Thyroid gland (tissue), 4 donors: ENCODE results near the gene FITM1. TPM values are rescaled to one million over a fixed set of nuclear protein-coding genes. Genes with fewer than 3 reads are reported as not detected.
"Not testable (repeated sequence)": the region's sequence is repeated elsewhere in the genome, so short reads cannot be mapped to it uniquely, and the experiment has no call there.

Experiments used
- DNase-seq, 2 donors: peaks; one replicate each; pipeline ENCODE4 v3.0.0-alpha.2; 2019
- H3K27ac ChIP-seq, 3 donors: fragments of 200-600 bp; sonication (generic); 1 replicate in 2 of 3; 2 replicates in 1 of 3; pipeline ENCODE4 v1.5.1; 2016 to 2019; ENCODE audit warnings: mild to moderate bottlenecking in 1 of 3, moderate library complexity in 1 of 3
- H3K27me3 ChIP-seq: fragments of 200-600 bp; sonication (generic); one replicate; pipeline ENCODE4 v1.5.1; 2019
- H3K36me3 ChIP-seq, 2 donors: fragments of 200-600 bp; sonication (generic); one replicate each; pipeline ENCODE4 v1.5.1; 2016 to 2019
- H3K4me1 ChIP-seq, 2 donors: fragments of 200-600 bp; sonication (generic); one replicate each; pipeline ENCODE4 v1.5.1; 2017 to 2019
- H3K4me3 ChIP-seq, 3 donors: fragments of 200-600 bp; sonication (generic); replicated peaks in 1 of 3; 1 replicate in 2 of 3; 2 replicates in 1 of 3; pipeline ENCODE4 v1.5.1; 2016; ENCODE audit warnings: mild to moderate bottlenecking in 1 of 3
- H3K9me3 ChIP-seq: fragments of 200-600 bp; sonication (generic); one replicate; pipeline ENCODE4 v1.5.1; 2017
- POLR2A ChIP-seq, 2 donors: fragments of 450-650 bp; IDR thresholded peaks; one replicate each; pipeline ENCODE4 v1.6.1; 2017; ENCODE audit warnings: antibody characterized with exemption in 2 of 2, mild to moderate bottlenecking in 2 of 2, moderate library complexity in 1 of 2
- WGBS, 2 donors: methylation state at CpG; one replicate each; pipeline ENCODE4 v1.1.5; 2017; 5-methylcytosine and 5-hydroxymethylcytosine counted together
- intact Hi-C: fragments of 100-400 bp; cut with DNase I; formaldehyde crosslinking; loops from one replicate; pipeline ENCODE4 v1.15.1; 2023
- total RNA-seq, 4 donors: library from RNA; depleted of rRNA; stranded (reverse); fragments of >200 nt; gene quantifications; one replicate each; pipeline ENCODE4 v1.2.3, GENCODE V29; 2016
- TF ChIP-seq, protein P1 (sequence below), 6 experiments: fragments of 200-600 bp in 3 of 6; fragments of 450-650 bp in 3 of 6; sonication (generic) in 3 of 6; IDR thresholded peaks; one replicate each; pipeline ENCODE4 v1.5.1; 2016 to 2019; ENCODE audit warnings: antibody characterized with exemption in 6 of 6, mild to moderate bottlenecking in 2 of 6, inconsistent platforms in 1 of 6, moderate library complexity in 1 of 6

FITM1 gene
- total RNA-seq, 4 donors from 2014 or later, result 0.63 to 3.5 (median 2.7) TPM; not detected in 1

DNA sequence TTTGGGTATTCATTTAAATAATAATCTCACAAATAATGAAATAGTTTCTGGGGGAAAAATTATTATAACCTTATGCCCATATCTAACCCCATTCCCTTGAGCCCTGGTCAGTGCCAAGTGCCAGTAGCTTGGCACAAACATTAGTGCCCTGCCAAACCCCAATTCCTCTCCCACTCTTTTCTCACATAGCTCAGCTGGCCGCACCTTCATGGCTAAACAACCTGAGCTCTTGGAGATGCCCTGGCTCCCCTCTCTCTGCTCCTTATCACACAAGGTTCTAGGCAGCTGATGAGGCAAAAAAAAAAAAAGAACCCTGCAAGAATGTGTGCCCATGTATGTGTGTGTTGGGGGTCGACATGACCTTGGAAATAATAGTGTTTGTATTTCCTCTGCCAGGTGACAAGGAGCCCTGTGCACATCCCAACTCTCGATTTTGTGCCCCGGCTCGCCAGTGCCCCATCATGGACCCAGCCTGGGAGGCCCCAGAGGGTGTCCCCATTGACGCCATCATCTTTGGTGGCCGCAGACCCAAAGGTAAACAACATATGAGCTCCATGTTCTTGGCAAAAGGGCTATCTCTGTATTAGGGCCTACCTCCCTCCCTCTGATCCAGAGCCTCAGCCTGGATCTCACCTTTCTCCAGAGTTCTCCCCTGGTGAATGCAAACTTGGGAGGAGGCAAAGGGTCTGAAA, 28.0 kb upstream of the FITM1 start:
- H3K27ac ChIP-seq, result no peak overlapping the region
- TF ChIP-seq, protein P1, sequence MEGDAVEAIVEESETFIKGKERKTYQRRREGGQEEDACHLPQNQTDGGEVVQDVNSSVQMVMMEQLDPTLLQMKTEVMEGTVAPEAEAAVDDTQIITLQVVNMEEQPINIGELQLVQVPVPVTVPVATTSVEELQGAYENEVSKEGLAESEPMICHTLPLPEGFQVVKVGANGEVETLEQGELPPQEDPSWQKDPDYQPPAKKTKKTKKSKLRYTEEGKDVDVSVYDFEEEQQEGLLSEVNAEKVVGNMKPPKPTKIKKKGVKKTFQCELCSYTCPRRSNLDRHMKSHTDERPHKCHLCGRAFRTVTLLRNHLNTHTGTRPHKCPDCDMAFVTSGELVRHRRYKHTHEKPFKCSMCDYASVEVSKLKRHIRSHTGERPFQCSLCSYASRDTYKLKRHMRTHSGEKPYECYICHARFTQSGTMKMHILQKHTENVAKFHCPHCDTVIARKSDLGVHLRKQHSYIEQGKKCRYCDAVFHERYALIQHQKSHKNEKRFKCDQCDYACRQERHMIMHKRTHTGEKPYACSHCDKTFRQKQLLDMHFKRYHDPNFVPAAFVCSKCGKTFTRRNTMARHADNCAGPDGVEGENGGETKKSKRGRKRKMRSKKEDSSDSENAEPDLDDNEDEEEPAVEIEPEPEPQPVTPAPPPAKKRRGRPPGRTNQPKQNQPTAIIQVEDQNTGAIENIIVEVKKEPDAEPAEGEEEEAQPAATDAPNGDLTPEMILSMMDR (IDR thresholded peaks at IDR 0.05), result no peak
- no peak for TF ChIP-seq POLR2A (IDR thresholded peaks at IDR 0.05)
- H3K27me3 ChIP-seq, result no peaks in the 10 kb centered on the region
- DNase-seq, result no peak
- peaks cover 15 to 21% of the 10 kb centered on the region in 2 donors for H3K4me1 ChIP-seq
- intact Hi-C loops, result no loop called here
- peaks cover 0 to 18% of the 10 kb centered on the region in 2 donors for H3K36me3 ChIP-seq
- H3K9me3 ChIP-seq, result no peaks in the 10 kb centered on the region
- H3K4me3 ChIP-seq, result no peak overlapping the region
- 84 to 92% methylated on average over 7 of the region's 7 CpGs for WGBS, 2 donors

DNA sequence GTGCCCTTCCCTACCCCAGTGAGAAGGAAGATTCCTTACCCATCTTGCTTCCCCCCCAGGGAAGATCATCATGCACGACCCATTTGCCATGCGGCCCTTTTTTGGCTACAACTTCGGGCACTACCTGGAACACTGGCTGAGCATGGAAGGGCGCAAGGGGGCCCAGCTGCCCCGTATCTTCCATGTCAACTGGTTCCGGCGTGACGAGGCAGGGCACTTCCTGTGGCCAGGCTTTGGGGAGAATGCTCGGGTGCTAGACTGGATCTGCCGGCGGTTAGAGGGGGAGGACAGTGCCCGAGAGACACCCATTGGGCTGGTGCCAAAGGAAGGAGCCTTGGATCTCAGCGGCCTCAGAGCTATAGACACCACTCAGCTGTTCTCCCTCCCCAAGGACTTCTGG, 27.0 kb upstream of the FITM1 start:
- Histone ChIP-seq H3K27me3 (no peaks in the 10 kb centered on the region), H3K4me3 (no peak overlapping the region), H3K27ac (no peak overlapping the region), H3K9me3 (no peaks in the 10 kb centered on the region), H3K4me1 (peaks cover 15 to 25% of the 10 kb centered on the region in 2 donors), H3K36me3 (peaks cover 0 to 12% of the 10 kb centered on the region in 2 donors)
- WGBS, 2 donors, result 90 to 93% methylated on average over 6 to 12 of the region's 13 CpGs
- intact Hi-C loops, result no loop called here
- no peak for TF ChIP-seq POLR2A (IDR thresholded peaks at IDR 0.05)
- TF ChIP-seq, protein P1 (IDR thresholded peaks at IDR 0.05), result no peak
- no peak for DNase-seq

DNA sequence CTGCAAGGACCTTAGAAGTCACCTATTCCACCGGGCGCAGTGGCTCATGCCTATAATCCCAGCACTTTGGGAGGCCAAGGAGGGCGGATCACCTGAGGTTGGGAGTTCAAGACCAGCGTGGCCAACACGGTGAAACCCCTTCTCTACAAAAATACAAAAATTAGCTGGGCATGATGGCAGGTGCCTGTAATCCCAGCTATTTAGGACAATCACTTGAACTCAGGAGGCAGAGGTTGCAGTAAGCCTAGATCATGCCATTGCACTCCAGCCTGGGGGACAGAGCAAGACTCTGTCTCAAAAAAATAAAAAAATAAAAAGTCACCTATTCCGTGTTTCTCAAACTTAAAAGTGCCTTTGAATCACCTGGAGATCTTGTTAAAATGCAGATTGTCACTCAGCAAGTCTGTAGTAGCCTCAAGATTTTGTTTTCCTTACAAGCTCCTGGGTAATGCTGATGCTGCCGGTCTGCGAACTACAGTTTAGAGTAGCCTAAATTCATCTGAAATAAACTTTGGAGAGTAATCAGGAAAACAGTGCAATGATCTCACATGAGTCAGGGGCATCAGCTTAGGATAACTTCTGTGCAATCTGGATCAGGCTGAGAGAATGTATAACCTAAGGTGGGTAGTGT, 24.7 kb upstream of the FITM1 start:
- DNase-seq, H3K27me3 ChIP-seq, H3K9me3 ChIP-seq, H3K36me3 ChIP-seq, H3K4me3 ChIP-seq: not testable (repeated sequence)
- Histone ChIP-seq H3K27ac (peak overlapping the region; percentile 77 to 88 (median 79)), H3K4me1 (peaks cover 15 to 28% of the 10 kb centered on the region in 2 donors)
- intact Hi-C loops, result loop anchor here (5.0 kb wide), 1 partner anchor 48 kb away; no protein-coding TSS in a partner anchor
- 78 to 82% methylated on average over 8 of the region's 8 CpGs for WGBS, 2 donors

DNA sequence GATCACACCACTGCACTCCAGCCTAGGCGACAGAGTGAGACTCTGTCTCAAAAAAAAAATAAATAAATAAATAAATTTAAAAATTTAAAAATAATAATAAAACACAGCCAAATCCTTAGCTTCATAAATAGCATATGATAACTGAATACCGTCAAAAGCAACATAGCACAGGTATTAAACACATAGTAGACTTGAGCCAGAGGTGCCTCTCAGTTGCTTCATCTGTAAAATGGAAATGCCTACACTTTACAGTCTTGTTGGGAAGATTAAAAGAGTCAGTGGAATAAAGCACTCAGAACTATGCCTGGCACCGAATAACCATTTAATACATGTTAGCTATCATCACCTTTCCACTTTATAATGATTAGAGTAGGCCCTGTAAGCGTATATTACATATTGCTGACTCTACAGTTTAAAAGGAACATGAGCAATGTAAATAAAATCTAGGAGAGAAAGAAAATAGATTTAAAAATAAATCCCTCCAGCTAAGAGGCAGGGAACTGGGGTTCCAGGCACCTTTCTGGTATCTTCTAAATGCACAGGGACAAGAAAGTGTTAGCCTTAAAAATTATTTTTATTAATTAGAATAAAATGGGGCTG, 23.7 kb upstream of the FITM1 start:
- Histone ChIP-seq H3K4me3 (no peak overlapping the region), H3K27me3 (no peaks in the 10 kb centered on the region), H3K36me3 (peaks cover 0 to 5% of the 10 kb centered on the region in 2 donors), H3K27ac (peak overlapping the region; percentile 77 to 88 (median 79)), H3K9me3 (no peaks in the 10 kb centered on the region), H3K4me1 (peaks cover 15 to 28% of the 10 kb centered on the region in 2 donors)
- TF ChIP-seq POLR2A (IDR thresholded peaks at IDR 0.05), result no peak
- TF ChIP-seq, protein P1 (IDR thresholded peaks at IDR 0.05), result no peak
- 71 to 74% methylated on average over 4 of the region's 4 CpGs for WGBS, 2 donors
- no peak for DNase-seq
- intact Hi-C loops, result loop anchor here (5.0 kb wide), 1 partner anchor 49 kb away; no protein-coding TSS in a partner anchor

DNA sequence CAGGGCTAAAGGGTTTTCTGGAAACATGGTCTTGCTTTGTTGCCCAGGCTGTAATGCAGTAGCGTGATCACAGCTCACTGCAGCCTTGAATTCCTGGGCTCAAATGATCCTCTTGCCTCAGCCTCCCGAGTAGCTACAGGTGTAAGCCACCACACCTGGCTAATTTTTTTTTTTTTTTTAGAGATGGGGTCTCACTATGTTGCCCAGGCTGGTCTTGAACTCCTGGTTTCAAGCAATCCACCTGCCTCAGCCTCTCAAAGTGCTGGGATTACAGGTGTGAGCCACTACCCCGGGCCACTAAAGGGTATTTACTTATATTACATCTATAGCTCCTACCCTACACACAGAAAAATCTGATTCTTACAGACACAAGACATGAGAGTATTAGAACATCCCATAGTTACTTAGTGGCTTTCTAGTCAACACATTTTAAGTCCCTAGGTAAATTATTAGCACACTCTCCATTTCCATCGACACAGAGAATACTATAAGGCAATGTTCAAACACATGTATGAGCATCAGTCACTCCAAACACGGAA, 22.1 kb upstream of the FITM1 start:
- intact Hi-C loops, result loop anchor here (5.0 kb wide), 1 partner anchor 51 kb away; no protein-coding TSS in a partner anchor
- TF ChIP-seq, protein P1 (IDR thresholded peaks at IDR 0.05), result no peak
- TF ChIP-seq POLR2A (IDR thresholded peaks at IDR 0.05), result no peak
- WGBS, 2 donors, result 39 to 48% methylated on average over 5 of the region's 5 CpGs
- no peaks in the 10 kb centered on the region for H3K27me3 ChIP-seq
- no peaks in the 10 kb centered on the region for H3K9me3 ChIP-seq
- no peak for DNase-seq
- no peaks in the 10 kb centered on the region for H3K36me3 ChIP-seq
- peak overlapping the region; percentile 29 to 62 (median 50) for H3K27ac ChIP-seq
- H3K4me3 ChIP-seq, result no peak overlapping the region
- peaks cover 15 to 28% of the 10 kb centered on the region in 2 donors for H3K4me1 ChIP-seq
